A673 (cell line): ENCODE data around the gene ZP3.
"Not testable (repeated sequence)": the region's sequence is repeated elsewhere in the genome, so short reads cannot be mapped to it uniquely, and the experiment has no call there.

Experiments used
- CTCF ChIP-seq: fragments of 300-800, 200-600 bp; sonication (generic); conservative IDR thresholded peaks from 2 replicates; pipeline ENCODE4 v1.5.1; 2017; ENCODE audit warnings: low read depth, mild to moderate bottlenecking, antibody characterized with exemption, low read length, moderate library complexity, mixed read lengths
- EZH2 ChIP-seq: fragments of 200-600 bp; sonication (generic); IDR thresholded peaks from 2 replicates; pipeline ENCODE4 v1.6.1; 2017; ENCODE audit warnings: borderline replicate concordance, low read depth, mild to moderate bottlenecking, mixed read lengths, antibody characterized with exemption, low read length; ENCODE audit not compliant: poor library complexity, severe bottlenecking

GRCh38 chr7:76480403-76481253, 55.9 kb downstream of the ZP3 start:
- not testable (repeated sequence) for TF ChIP-seq CTCF, EZH2
